ENCODE measurements around the gene SOCS4. TPM values are rescaled to one million over a fixed set of nuclear protein-coding genes. Genes with fewer than 3 reads are reported as not detected.
"Not testable (repeated sequence)": the region's sequence is repeated elsewhere in the genome, so short reads cannot be mapped to it uniquely, and the experiment has no call there.

The SOCS4 gene
- total RNA-seq, 2 experiments from 2014 or later: 24.2 to 32.0 TPM

- Mint-ChIP-seq H3K4me3 (peak overlapping the region; percentile 46), H3K27ac (peak overlapping the region; percentile 39), H3K36me3 (ENCODE audit: low read depth) (peaks cover 6% of the 10 kb centered on the region), H3K4me1 (peaks cover 44% of the 10 kb centered on the region), H3K9me3 (no peaks in the 10 kb centered on the region), H3K27me3 (no peaks in the 10 kb centered on the region)
- ChIA-PET CTCF (interaction anchor here (1.0 kb wide), 1 partner anchor 24 kb away, joined by 4 read pairs; the partner anchor contains the start of gene MAPK1IP1L), POLR2A (interaction anchor here (0.9 to 1.7 kb wide), 5 partner anchors 12 to 48 kb away, joined by 3 to 7 read pairs (median 4); partner anchors contain the start of genes MAPK1IP1L, SOCS4 and WDHD1)
- no peak for DNase-seq
Measured at GRCh38 chr14:55074662-55075061, 47.6 kb downstream of the SOCS4 start.

GRCh38 chr14:55075628-55076175 is 48.7 kb downstream of the SOCS4 start:
- Mint-ChIP-seq H3K27me3 (no peaks in the 10 kb centered on the region), H3K27ac (no peak overlapping the region), H3K9me3 (no peaks in the 10 kb centered on the region), H3K4me3 (no peak overlapping the region), H3K36me3 (ENCODE audit: low read depth) (peaks cover 6% of the 10 kb centered on the region), H3K4me1 (peaks cover 44% of the 10 kb centered on the region)
- CTCF ChIA-PET: interaction anchor here (0.7 kb wide), 1 partner anchor 59 kb away, joined by 6 read pairs; no protein-coding TSS in a partner anchor
- POLR2A ChIA-PET: interaction anchor here (0.5 to 2.5 kb wide), 3 partner anchors 24 to 98 kb away, joined by 3 to 17 read pairs (median 7); partner anchors contain the start of genes MAPK1IP1L, SOCS4 and WDHD1
- no peak for DNase-seq

GRCh38 chr14:55077170-55078151 is 50.4 kb downstream of the SOCS4 start:
- ChIA-PET CTCF (interaction anchor here (0.9 to 1.8 kb wide), 6 partner anchors 10 to 84 kb away, joined by 3 to 7 read pairs (median 4); partner anchors contain the start of gene MAPK1IP1L), POLR2A (interaction anchor here (0.7 to 2.5 kb wide), 7 partner anchors 10 to 83 kb away, joined by 3 to 17 read pairs (median 4); partner anchors contain the start of genes MAPK1IP1L, SOCS4 and WDHD1)
- H3K9me3 Mint-ChIP-seq: no peaks in the 10 kb centered on the region

GRCh38 chr14:55079961-55080360 is 52.9 kb downstream of the SOCS4 start:
- H3K4me3 Mint-ChIP-seq; DNase-seq; H3K36me3 Mint-ChIP-seq (ENCODE audit: low read depth); H3K27ac Mint-ChIP-seq; H3K27me3 Mint-ChIP-seq; H3K9me3 Mint-ChIP-seq: not testable (repeated sequence)
- peaks cover 15% of the 10 kb centered on the region for H3K4me1 Mint-ChIP-seq
- ChIA-PET POLR2A (interaction anchor here (1.4 to 3.2 kb wide), 2 partner anchors 25 to 29 kb away, joined by 3 to 10 read pairs; partner anchors contain the start of gene MAPK1IP1L), CTCF (interaction anchor here (1.5 kb wide), 3 partner anchors 28 to 58 kb away, joined by 3 to 7 read pairs (median 4); partner anchors contain the start of gene MAPK1IP1L)

More at GRCh38 chr14:55077170-55078151, 50.4 kb downstream of the SOCS4 start:
- H3K4me3 Mint-ChIP-seq: no peak overlapping the region
- DNase-seq: peak; percentile 27
- H3K4me1 Mint-ChIP-seq: peaks cover 26% of the 10 kb centered on the region
- H3K27ac Mint-ChIP-seq: no peak overlapping the region
- H3K36me3 Mint-ChIP-seq (ENCODE audit: low read depth): no peaks in the 10 kb centered on the region
- H3K27me3 Mint-ChIP-seq: no peaks in the 10 kb centered on the region

GRCh38 chr14:55084401-55085059 is 57.5 kb downstream of the SOCS4 start:
- Mint-ChIP-seq H3K27ac (no peak overlapping the region), H3K27me3 (no peaks in the 10 kb centered on the region), H3K4me1 (peaks cover 2% of the 10 kb centered on the region), H3K9me3 (no peaks in the 10 kb centered on the region), H3K36me3 (ENCODE audit: low read depth) (no peaks in the 10 kb centered on the region), H3K4me3 (no peak overlapping the region)
- ChIA-PET POLR2A (interaction anchor here (1.1 to 1.4 kb wide), 2 partner anchors 49 to 62 kb away, joined by 3 read pairs; no protein-coding TSS in a partner anchor), CTCF (interaction anchor here (1.1 to 1.2 kb wide), 2 partner anchors 33 to 76 kb away, joined by 3 read pairs; partner anchors contain the start of gene MAPK1IP1L)
- DNase-seq: no peak

- Mint-ChIP-seq H3K9me3 (no peaks in the 10 kb centered on the region), H3K36me3 (ENCODE audit: low read depth) (no peaks in the 10 kb centered on the region), H3K4me3 (no peak overlapping the region), H3K27ac (no peak overlapping the region), H3K27me3 (no peaks in the 10 kb centered on the region), H3K4me1 (peaks cover 3% of the 10 kb centered on the region)
- ChIA-PET POLR2A (interaction anchor here (1.4 kb wide), 1 partner anchor 49 kb away, joined by 3 read pairs; no protein-coding TSS in a partner anchor), CTCF (interaction anchor here (1.2 kb wide), 1 partner anchor 34 kb away, joined by 3 read pairs; the partner anchor contains the start of gene MAPK1IP1L)
- no peak for DNase-seq
Measured at GRCh38 chr14:55085060-55085660, 58.1 kb downstream of the SOCS4 start.

- H3K36me3 Mint-ChIP-seq (ENCODE audit: low read depth): no peaks in the 10 kb centered on the region
- no peaks in the 10 kb centered on the region for H3K9me3 Mint-ChIP-seq
- ChIA-PET CTCF (interaction anchor here (0.6 to 4.6 kb wide), 4 partner anchors 9 to 126 kb away, joined by 3 to 32 read pairs (median 6); no protein-coding TSS in a partner anchor), POLR2A (interaction anchor here (0.9 to 1.8 kb wide), 4 partner anchors 9 to 27 kb away, joined by 3 to 6 read pairs (median 3); no protein-coding TSS in a partner anchor)
- H3K4me3 Mint-ChIP-seq: no peak overlapping the region
- H3K27ac Mint-ChIP-seq: no peak overlapping the region
- H3K27me3 Mint-ChIP-seq: no peaks in the 10 kb centered on the region
- H3K4me1 Mint-ChIP-seq: peaks cover 7% of the 10 kb centered on the region
- no peak for DNase-seq
Measured at GRCh38 chr14:55086938-55087337, 59.9 kb downstream of the SOCS4 start.

GRCh38 chr14:55088356-55088755 is 61.3 kb downstream of the SOCS4 start:
- Mint-ChIP-seq H3K27ac (no peak overlapping the region), H3K36me3 (ENCODE audit: low read depth) (no peaks in the 10 kb centered on the region), H3K27me3 (no peaks in the 10 kb centered on the region), H3K9me3 (no peaks in the 10 kb centered on the region), H3K4me3 (no peak overlapping the region), H3K4me1 (peaks cover 17% of the 10 kb centered on the region)
- POLR2A ChIA-PET: interaction anchor here (1.0 to 2.6 kb wide), 3 partner anchors 11 to 37 kb away, joined by 3 to 8 read pairs (median 6); partner anchors contain the start of gene MAPK1IP1L
- DNase-seq: no peak
- CTCF ChIA-PET: interaction anchor here (1.1 to 4.6 kb wide), 7 partner anchors 9 to 72 kb away, joined by 3 to 32 read pairs (median 7); no protein-coding TSS in a partner anchor

GRCh38 chr14:55092341-55092740 is 65.3 kb downstream of the SOCS4 start:
- Mint-ChIP-seq H3K27me3 (no peaks in the 10 kb centered on the region), H3K27ac (no peak overlapping the region), H3K9me3 (no peaks in the 10 kb centered on the region), H3K4me1 (peaks cover 24% of the 10 kb centered on the region), H3K4me3 (no peak overlapping the region), H3K36me3 (ENCODE audit: low read depth) (no peaks in the 10 kb centered on the region)
- ChIA-PET POLR2A (interaction anchor here (1.6 to 2.0 kb wide), 2 partner anchors 11 to 41 kb away, joined by 6 to 13 read pairs; partner anchors contain the start of gene MAPK1IP1L), CTCF (interaction anchor here (0.7 to 3.3 kb wide), 8 partner anchors 10 to 178 kb away, joined by 3 to 24 read pairs (median 4); partner anchors contain the start of gene MAPK1IP1L)
- DNase-seq: no peak

- ChIA-PET POLR2A (interaction anchor here (0.9 to 1.9 kb wide), 5 partner anchors 8 to 67 kb away, joined by 3 to 6 read pairs (median 5); partner anchors contain the start of genes SOCS4 and WDHD1), CTCF (interaction anchor here (0.8 to 3.3 kb wide), 5 partner anchors 8 to 67 kb away, joined by 3 to 24 read pairs (median 9); partner anchors contain the start of gene MAPK1IP1L)
- H3K27me3 Mint-ChIP-seq: no peaks in the 10 kb centered on the region
- DNase-seq: no peak
- no peaks in the 10 kb centered on the region for H3K36me3 Mint-ChIP-seq (ENCODE audit: low read depth)
- H3K27ac Mint-ChIP-seq: no peak overlapping the region
- H3K9me3 Mint-ChIP-seq: no peaks in the 10 kb centered on the region
- peaks cover 43% of the 10 kb centered on the region for H3K4me1 Mint-ChIP-seq
- H3K4me3 Mint-ChIP-seq: no peak overlapping the region
Measured at GRCh38 chr14:55094292-55095157, 67.5 kb downstream of the SOCS4 start.

Data from activated CD4-positive, alpha-beta memory T cell treated with anti-CD3 and anti-CD28 coated beads, Interleukin-2, amount 10 ng/mL, durations not matched to agents 7 days and 5 days (primary cell).